SU-DHL-6 (cell line): Measurements from ENCODE around the gene ELF4.

Experiments
- H2AFZ ChIP-seq: fragments of 200-600 bp; sonication (generic); 2 replicates; pipeline ENCODE4 v1.6.1; 2014; ENCODE audit warnings: low read depth, mild to moderate bottlenecking, moderate library complexity, mixed read lengths, antibody characterized with exemption, low read length; ENCODE audit not compliant: severe bottlenecking
- H3F3A ChIP-seq: fragments of 200-600 bp; shearing (Covaris generic); 2 replicates; pipeline ENCODE4 v1.6.0; 2016; ENCODE audit warnings: antibody characterized with exemption, mild to moderate bottlenecking; ENCODE audit not compliant: insufficient read depth
- H3K27ac ChIP-seq: fragments of 200-600 bp; sonication (generic); 2 replicates; pipeline ENCODE4 v1.5.1; 2016; ENCODE audit warnings: low read depth, mild to moderate bottlenecking, low read length, moderate library complexity, mixed read lengths
- H3K27me3 ChIP-seq: fragments of 200-600 bp; sonication (generic), shearing (Covaris generic); 2 replicates; pipeline ENCODE4 v1.6.0; 2014; ENCODE audit warnings: mild to moderate bottlenecking, low read length
- H3K36me3 ChIP-seq: fragments of 200-600 bp; sonication (generic); 2 replicates; pipeline ENCODE4 v1.6.1; 2014; ENCODE audit warnings: mild to moderate bottlenecking, low read length, mixed read lengths
- H3K4me2 ChIP-seq: fragments of 300-600, 200-600 bp; shearing (Covaris generic), sonication (generic); 2 replicates; pipeline ENCODE4 v1.6.0; 2014; ENCODE audit warnings: low read length, low read depth, mild to moderate bottlenecking; ENCODE audit not compliant: poor library complexity, severe bottlenecking
- H3K4me3 ChIP-seq: fragments of 200-600 bp; sonication (generic); 2 replicates; pipeline ENCODE4 v1.5.1; 2014; ENCODE audit warnings: antibody characterized with exemption, low read length, mild to moderate bottlenecking, mixed read lengths; ENCODE audit not compliant: insufficient read depth, poor library complexity, severe bottlenecking
- H3K79me2 ChIP-seq: fragments of 200-600 bp; sonication (generic); 2 replicates; pipeline ENCODE4 v1.6.1; 2014; ENCODE audit warnings: mild to moderate bottlenecking, low read length, moderate library complexity; ENCODE audit not compliant: insufficient read depth
- H3K9ac ChIP-seq: fragments of 200-600 bp; sonication (generic); 2 replicates; pipeline ENCODE4 v1.7.0; 2014; ENCODE audit warnings: mild to moderate bottlenecking, low read length
- H3K9me2 ChIP-seq: fragments of 200-600 bp; sonication (generic); replicated peaks from 2 replicates; pipeline ENCODE4 v1.6.1; 2014; ENCODE audit warnings: low read length; ENCODE audit not compliant: insufficient read depth
- H3K9me3 ChIP-seq: fragments of 200-600 bp; sonication (generic); 2 replicates; pipeline ENCODE4 v1.6.1; 2014; ENCODE audit warnings: low read length, mixed read lengths; ENCODE audit not compliant: insufficient read depth
- H4K20me1 ChIP-seq: fragments of 200-600 bp; sonication (generic); 2 replicates; pipeline ENCODE4 v1.6.1; 2014; ENCODE audit warnings: low read depth, mild to moderate bottlenecking, antibody characterized with exemption, low read length, moderate library complexity, mixed read lengths
- CTCF ChIP-seq: fragments of 200-600 bp; sonication (generic); IDR thresholded peaks from one replicate; pipeline ENCODE4 v1.5.1; 2017; ENCODE audit warnings: antibody characterized with exemption, mild to moderate bottlenecking, low read length, moderate library complexity; ENCODE audit not compliant: insufficient read depth, poor library complexity, severe bottlenecking
- EZH2phosphoT487 ChIP-seq: fragments of 200-600 bp; sonication (generic), shearing (Covaris generic); conservative IDR thresholded peaks from 2 replicates; pipeline ENCODE4 v1.6.1; 2018; ENCODE audit warnings: mild to moderate bottlenecking, antibody characterized with exemption, low read length, moderate library complexity, mixed read lengths

Gene ELF4

GRCh38 chrX:130094696-130095095 is 15.6 kb downstream of the ELF4 start:
- Histone ChIP-seq H2AFZ (no peak overlapping the region), H3K4me3 (no peak overlapping the region), H3K79me2 (peaks cover 19% of the 10 kb centered on the region; the same call in 1 of the 2 replicates), H3K36me3 (no peaks in the 10 kb centered on the region), H3K9me2 (no peaks in the 10 kb centered on the region), H3F3A (no peaks in the 10 kb centered on the region), H3K9ac (no peak overlapping the region), H3K27me3 (no peaks in the 10 kb centered on the region), H4K20me1 (no peaks in the 10 kb centered on the region), H3K4me2 (no peak overlapping the region), H3K9me3 (no peaks in the 10 kb centered on the region), H3K27ac (no peak overlapping the region)
- TF ChIP-seq CTCF (no peak), EZH2phosphoT487 (no peak)

- H3K4me2 ChIP-seq: no peak overlapping the region
- no peak overlapping the region for H3K4me3 ChIP-seq
- H3K9ac ChIP-seq: no peak overlapping the region
- no peaks in the 10 kb centered on the region for H4K20me1 ChIP-seq
- no peaks in the 10 kb centered on the region for H3K9me2 ChIP-seq
- no peak overlapping the region for H2AFZ ChIP-seq
- H3F3A ChIP-seq: no peaks in the 10 kb centered on the region
- H3K27ac ChIP-seq: no peak overlapping the region
- H3K36me3 ChIP-seq: no peaks in the 10 kb centered on the region
- H3K79me2 ChIP-seq: peaks cover 18% of the 10 kb centered on the region
- no peaks in the 10 kb centered on the region for H3K27me3 ChIP-seq
- H3K9me3 ChIP-seq: no peaks in the 10 kb centered on the region
- no peak for TF ChIP-seq EZH2phosphoT487
These were observed 17.0 kb downstream of the ELF4 start for GRCh38 chrX:130093271-130093670.

GRCh38 chrX:130091980-130092522 is 18.2 kb downstream of the ELF4 start:
- Histone ChIP-seq H3K36me3 (no peaks in the 10 kb centered on the region), H4K20me1 (no peaks in the 10 kb centered on the region), H3K27me3 (no peaks in the 10 kb centered on the region), H2AFZ (no peak overlapping the region), H3K9ac (peak overlapping the region; percentile 75), H3K9me2 (no peaks in the 10 kb centered on the region), H3K4me2 (peak overlapping the region; percentile 92), H3K79me2 (peaks cover 16% of the 10 kb centered on the region), H3K4me3 (peak overlapping the region; percentile 55), H3K9me3 (no peaks in the 10 kb centered on the region), H3F3A (peaks cover 2% of the 10 kb centered on the region; the same call in 1 of the 2 replicates), H3K27ac (peak overlapping the region; percentile 89)
- TF ChIP-seq CTCF: peak; percentile 16
- TF ChIP-seq EZH2phosphoT487: no peak

GRCh38 chrX:130090364-130090763 is 19.9 kb downstream of the ELF4 start:
- Histone ChIP-seq H3K27ac (peak overlapping the region; percentile 65), H4K20me1 (no peaks in the 10 kb centered on the region), H3K4me3 (no peak overlapping the region), H3K9ac (no peak overlapping the region), H3K36me3 (no peaks in the 10 kb centered on the region), H2AFZ (no peak overlapping the region), H3F3A (peaks cover 16% of the 10 kb centered on the region), H3K9me3 (no peaks in the 10 kb centered on the region), H3K9me2 (no peaks in the 10 kb centered on the region), H3K27me3 (no peaks in the 10 kb centered on the region), H3K4me2 (peak overlapping the region; percentile 30), H3K79me2 (peaks cover 28% of the 10 kb centered on the region)
- TF ChIP-seq EZH2phosphoT487 (no peak), CTCF (no peak)
